B cell (primary cell): Measurements from ENCODE around the gene PANK2. TPM values are rescaled to one million over a fixed set of nuclear protein-coding genes. Genes with fewer than 3 reads are reported as not detected.

Source experiments
- ATAC-seq: fragments of 200-7000 bp; cut with Tn5 transposase; one replicate; pipeline ENCODE4 v1.10.0; 2021; ENCODE audit warnings: low read depth, mild to moderate bottlenecking, moderate number of reproducible peaks, moderate library complexity
- CTCF ChIA-PET: fragments of 350-600 bp; sonication (Branson Sonifier 250); formaldehyde crosslinking; loops from one replicate; lab custom pipeline; 2021; ENCODE audit warnings: antibody characterized with exemption, inconsistent platforms; lab: Charles Lee
- POLR2A ChIA-PET: fragments of 350-600 bp; sonication (Branson Sonifier 250); formaldehyde crosslinking; loops from one replicate; lab custom pipeline; 2021; ENCODE audit warnings: antibody characterized with exemption; lab: Charles Lee
- DNase-seq: peaks from one replicate; pipeline ENCODE4 v3.0.0; 2013
- H2AFZ ChIP-seq: 2 replicates; pipeline ENCODE4 v1.6.1; 2012; ENCODE audit warnings: mild to moderate bottlenecking, low read depth, low read length; ENCODE audit not compliant: insufficient read depth, poor library complexity, severe bottlenecking
- H3K27ac ChIP-seq, 2 donors: 1 replicate in 1 of 2; 2 replicates in 1 of 2; pipeline ENCODE4 v1.5.1; 2012 to 2013; ENCODE audit warnings: low read length in 2 of 2, mild to moderate bottlenecking in 2 of 2, moderate library complexity in 1 of 2
- H3K27me3 ChIP-seq, 4 experiments: fragments of 200-600 bp in 1 of 4; sonication (generic) in 1 of 4; replicated peaks in 1 of 4; 1 replicate in 2 of 4; 2 replicates in 2 of 4; pipeline versions ENCODE4 v1.6.1 to v1.7.0; 2013 to 2016; ENCODE audit warnings: low read length in 3 of 4, mild to moderate bottlenecking in 2 of 4, mixed read lengths in 1 of 4, moderate library complexity in 1 of 4; ENCODE audit not compliant: insufficient read depth in 4 of 4, control insufficient read depth in 3 of 4; ENCODE audit errors: control extremely low read depth in 1 of 4
- H3K36me3 ChIP-seq, 2 experiments: replicated peaks in 1 of 2; 1 replicate in 1 of 2; 2 replicates in 1 of 2; pipeline versions ENCODE4 v1.6.1 to v1.7.1; 2013; ENCODE audit warnings: low read length in 1 of 2; ENCODE audit not compliant: insufficient read depth in 2 of 2, control insufficient read depth in 1 of 2; ENCODE audit errors: control extremely low read depth in 1 of 2, extremely low read depth in 1 of 2
- H3K4me1 ChIP-seq, 2 donors: fragments of 200-600 bp in 1 of 2; sonication (generic) in 1 of 2; 1 replicate in 1 of 2; 2 replicates in 1 of 2; pipeline versions ENCODE4 v1.5.1 to v1.6.1; 2013 to 2017; ENCODE audit warnings: low read length in 2 of 2; ENCODE audit not compliant: control insufficient read depth in 2 of 2, insufficient read depth in 2 of 2
- H3K4me2 ChIP-seq: replicated peaks from 2 replicates; pipeline ENCODE3; 2012; ENCODE audit warnings: mild to moderate bottlenecking, low read depth, low read length; ENCODE audit not compliant: poor library complexity, severe bottlenecking
- H3K4me3 ChIP-seq, 5 experiments: fragments of 200-600 bp in 1 of 5; sonication (generic) in 1 of 5; 1 replicate in 3 of 5; 2 replicates in 2 of 5; pipeline versions ENCODE4 v1.5.1 to v1.7.0; 2011 to 2016; ENCODE audit warnings: low read length in 4 of 5, mild to moderate bottlenecking in 4 of 5, low read depth in 2 of 5, control low read depth in 1 of 5, moderate library complexity in 1 of 5; ENCODE audit not compliant: insufficient read depth in 1 of 5; ENCODE audit errors: control extremely low read depth in 1 of 5, extremely low read depth in 1 of 5
- H3K79me2 ChIP-seq: fragments of 200-600 bp; sonication (generic); one replicate; pipeline ENCODE4 v1.6.0; 2016; ENCODE audit warnings: low read length; ENCODE audit not compliant: control insufficient read depth, insufficient read depth
- H3K9ac ChIP-seq: fragments of 200-600 bp; sonication (generic); 2 replicates; pipeline ENCODE4 v1.6.1; 2017; ENCODE audit warnings: mild to moderate bottlenecking, low read length, moderate library complexity
- H3K9me3 ChIP-seq, 3 donors: one replicate each; pipeline versions ENCODE4 v1.6.1 to v1.7.1; 2013; ENCODE audit warnings: low read length in 2 of 3; ENCODE audit not compliant: control insufficient read depth in 2 of 3, insufficient read depth in 1 of 3; ENCODE audit errors: control extremely low read depth in 1 of 3
- H4K20me1 ChIP-seq: 2 replicates; pipeline ENCODE4 v1.6.0; 2012; ENCODE audit warnings: mild to moderate bottlenecking, low read length; ENCODE audit not compliant: insufficient read depth, control insufficient read depth, poor library complexity, severe bottlenecking
- H3K27ac Mint-ChIP-seq: one replicate; pipeline ENCODE4 v1.8.0; 2021; ENCODE audit warnings: mixed read lengths
- H3K27me3 Mint-ChIP-seq: one replicate; pipeline ENCODE4 v1.8.0; 2021; ENCODE audit warnings: mixed read lengths
- H3K4me1 Mint-ChIP-seq: one replicate; pipeline ENCODE4 v1.8.0; 2021; ENCODE audit warnings: mixed read lengths
- H3K4me3 Mint-ChIP-seq: one replicate; pipeline ENCODE4 v1.8.0; 2021; ENCODE audit warnings: mixed read lengths
- H3K9me3 Mint-ChIP-seq: one replicate; pipeline ENCODE4 v1.8.0; 2022; ENCODE audit warnings: mixed read lengths; ENCODE audit not compliant: insufficient read depth
- CTCF ChIP-seq: fragments of 200-600 bp; IDR thresholded peaks from one replicate; pipeline ENCODE4 v1.8.0; 2022; ENCODE audit warnings: antibody characterized with exemption, mild to moderate bottlenecking
- EZH2 ChIP-seq: IDR thresholded peaks from 2 replicates; pipeline ENCODE4 v1.6.1; 2012; ENCODE audit warnings: borderline replicate concordance, low read depth, mild to moderate bottlenecking, moderate library complexity, low read length; ENCODE audit not compliant: insufficient read depth, poor library complexity, severe bottlenecking
- WGBS: methylation state at CpG from one replicate; pipeline ENCODE4 v1.1.5; 2013; ENCODE audit warnings: missing lambda C conversion rate; ENCODE audit not compliant: insufficient coverage; 5-methylcytosine and 5-hydroxymethylcytosine counted together
- intact Hi-C: fragments of 100-400 bp; cut with micrococcal nuclease; formaldehyde crosslinking; loops from one replicate; pipeline ENCODE4 v1.10.0; 2022
- polyA plus RNA-seq: library from polyadenylated mRNA; depleted of rRNA; stranded (reverse); fragments of >200 nt; gene quantifications from 2 replicates; pipeline ENCODE4 v1.2.3, GENCODE V29; 2012
- total RNA-seq, 2 donors: library from RNA; stranded (reverse); fragments of 120-200 nt in 1 of 2; gene quantifications; 1 replicate in 1 of 2; 2 replicates in 1 of 2; pipeline versions ENCODE4 v1.2.3 to v1.2.4, GENCODE V29; 2013 to 2022

PANK2 gene
- total and polyA plus RNA-seq, 2 donors (not counting 1 experiment from before 2014, with no cell fraction given) = 20.5 to 63.3 TPM

- DNase-seq (no peak), ATAC-seq (no peak)
- Histone ChIP-seq H4K20me1 (peaks cover 4% of the 10 kb centered on the region), H3K36me3 (peaks cover 11 to 65% of the 10 kb centered on the region in 2 experiments), H2AFZ (no peak overlapping the region), H3K9me3 (peaks cover 0 to 3% (median 0%) of the 10 kb centered on the region in 3 donors), H3K27me3 (no peaks in the 10 kb centered on the region), H3K4me1 (no peaks in the 10 kb centered on the region), H3K27ac (no peak overlapping the region), H3K9ac (no peak overlapping the region), H3K4me2 (no peak overlapping the region), H3K4me3 (no peak overlapping the region), H3K79me2 (peaks cover 2% of the 10 kb centered on the region)
- Mint-ChIP-seq H3K27me3 (no peaks in the 10 kb centered on the region), H3K4me3 (no peak overlapping the region), H3K27ac (no peak overlapping the region), H3K9me3 (no peaks in the 10 kb centered on the region), H3K4me1 (peaks cover 5% of the 10 kb centered on the region)
- POLR2A ChIA-PET = no interaction called here
- intact Hi-C loops = no loop called here
- 96% methylated on average over 3 of the region's 3 CpGs for WGBS
- TF ChIP-seq EZH2 = no peak
- TF ChIP-seq CTCF = no peak
- CTCF ChIA-PET = interaction anchor here (1.9 kb wide), 1 partner anchor 11 kb away, joined by 7 read pairs; no protein-coding TSS in a partner anchor
Measured at GRCh38 chr20:3866464-3866863, 22.7 kb upstream of the PANK2 start.

DNA sequence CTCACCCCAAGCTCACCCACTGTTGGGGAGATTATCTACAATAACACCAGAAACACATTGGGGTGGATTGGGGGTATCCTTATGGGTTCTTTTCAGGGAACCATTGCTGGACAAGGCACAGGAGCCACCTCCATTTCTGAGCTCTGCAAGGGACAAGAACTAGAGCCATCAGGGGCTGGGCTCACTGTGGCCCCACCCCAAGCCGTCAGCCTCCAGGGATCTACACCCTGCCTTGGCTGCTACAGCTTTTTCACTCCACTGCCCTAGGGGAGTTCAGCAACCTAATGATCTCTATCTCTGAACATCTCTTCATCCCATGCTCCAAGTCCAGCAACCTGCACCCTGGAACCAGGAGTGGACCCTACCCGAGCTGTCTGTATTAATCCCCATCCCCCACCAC lies 21.4 kb upstream of the PANK2 start:
- peaks cover 11 to 60% of the 10 kb centered on the region in 2 experiments for H3K36me3 ChIP-seq
- H4K20me1 ChIP-seq = peaks cover 5% of the 10 kb centered on the region
- WGBS = 86% methylated on average over 2 of the region's 2 CpGs
- Mint-ChIP-seq H3K27me3 (no peaks in the 10 kb centered on the region), H3K4me3 (no peak overlapping the region), H3K4me1 (peaks cover 8% of the 10 kb centered on the region), H3K27ac (no peak overlapping the region), H3K9me3 (no peaks in the 10 kb centered on the region)
- ATAC-seq = no peak
- peaks cover 7% of the 10 kb centered on the region for H3K79me2 ChIP-seq
- no peak overlapping the region for H3K27ac ChIP-seq
- no peak overlapping the region for H3K9ac ChIP-seq
- no peak overlapping the region for H2AFZ ChIP-seq
- ChIA-PET POLR2A (no interaction called here), CTCF (interaction anchor here (0.7 to 1.9 kb wide), 2 partner anchors 13 to 26 kb away, joined by 3 to 7 read pairs; no protein-coding TSS in a partner anchor)
- no peak overlapping the region for H3K4me3 ChIP-seq
- no peak for TF ChIP-seq EZH2
- no peak for TF ChIP-seq CTCF
- H3K27me3 ChIP-seq = no peaks in the 10 kb centered on the region
- H3K4me1 ChIP-seq = no peaks in the 10 kb centered on the region
- DNase-seq = no peak
- intact Hi-C loops = no loop called here
- H3K4me2 ChIP-seq = no peak overlapping the region
- no peaks in the 10 kb centered on the region for H3K9me3 ChIP-seq
